Mucosa of rectum (tissue), 2 donors: ENCODE measurements around the gene OR10J5.

Source experiments
- H3K27ac ChIP-seq, 2 donors: one replicate each; pipeline ENCODE4 v1.7.0; 2013; ENCODE audit warnings: inconsistent platforms in 2 of 2, low read depth in 2 of 2, low read length in 2 of 2
- H3K27me3 ChIP-seq, 2 donors: one replicate each; pipeline ENCODE4 v1.7.0; 2013; ENCODE audit warnings: low read length in 2 of 2; ENCODE audit not compliant: control insufficient read depth in 2 of 2, insufficient read depth in 2 of 2
- H3K36me3 ChIP-seq, 2 donors: one replicate each; pipeline ENCODE4 v1.7.0; 2013; ENCODE audit warnings: low read length in 2 of 2; ENCODE audit not compliant: control insufficient read depth in 2 of 2, insufficient read depth in 2 of 2
- H3K4me1 ChIP-seq, 2 donors: one replicate each; pipeline ENCODE4 v1.7.0; 2013; ENCODE audit warnings: low read length in 2 of 2, mild to moderate bottlenecking in 1 of 2; ENCODE audit not compliant: control insufficient read depth in 2 of 2, insufficient read depth in 2 of 2
- H3K4me3 ChIP-seq, 2 donors: one replicate each; pipeline ENCODE4 v1.7.0; 2013; ENCODE audit warnings: low read length in 2 of 2
- H3K9ac ChIP-seq, 2 donors: one replicate each; pipeline ENCODE4 v1.7.0; 2013; ENCODE audit warnings: low read length in 2 of 2, low read depth in 1 of 2, mild to moderate bottlenecking in 1 of 2
- H3K9me3 ChIP-seq, 2 donors: one replicate each; pipeline ENCODE4 v1.7.0; 2013; ENCODE audit warnings: low read length in 2 of 2; ENCODE audit not compliant: control insufficient read depth in 2 of 2
- donor health status: healthy.
- donor health status: Normal muscosa, but diverticular disease.

OR10J5 gene

GRCh38 chr1:159535907-159536306, at the start of gene OR10J5:
Gene OR10J5 (minus strand): TSS chr1:159536007. CDS start chr1:159536007, 0 bp downstream.
- H3K9me3 ChIP-seq: no peaks in the 10 kb centered on the region
- H3K4me1 ChIP-seq: no peaks in the 10 kb centered on the region
- H3K4me3 ChIP-seq: no peak within 1 kb of the TSS
- H3K36me3 ChIP-seq: no peaks in the 10 kb centered on the region
- no peak within 1 kb of the TSS for H3K27ac ChIP-seq
- H3K27me3 ChIP-seq: no peaks in the 10 kb centered on the region
- H3K9ac ChIP-seq: no peak within 1 kb of the TSS

GRCh38 chr1:159584536-159584935, 48.7 kb upstream of the OR10J5 start:
- Histone ChIP-seq H3K36me3 (no peaks in the 10 kb centered on the region), H3K4me3 (no peak overlapping the region), H3K27me3 (no peaks in the 10 kb centered on the region), H3K4me1 (no peaks in the 10 kb centered on the region), H3K9ac (no peak overlapping the region), H3K27ac (no peak overlapping the region), H3K9me3 (no peaks in the 10 kb centered on the region)

GRCh38 chr1:159581422-159581821, 45.6 kb upstream of the OR10J5 start:
- H3K9me3 ChIP-seq: no peaks in the 10 kb centered on the region
- no peak overlapping the region for H3K4me3 ChIP-seq
- no peak overlapping the region for H3K27ac ChIP-seq
- no peak overlapping the region for H3K9ac ChIP-seq
- no peaks in the 10 kb centered on the region for H3K4me1 ChIP-seq
- no peaks in the 10 kb centered on the region for H3K36me3 ChIP-seq
- H3K27me3 ChIP-seq: no peaks in the 10 kb centered on the region

- Histone ChIP-seq H3K27me3 (no peaks in the 10 kb centered on the region), H3K4me1 (no peaks in the 10 kb centered on the region), H3K9me3 (no peaks in the 10 kb centered on the region), H3K27ac (no peak overlapping the region), H3K36me3 (no peaks in the 10 kb centered on the region), H3K4me3 (no peak overlapping the region), H3K9ac (no peak overlapping the region)
These were observed 44.5 kb upstream of the OR10J5 start for GRCh38 chr1:159580340-159580739.

- H3K9ac ChIP-seq: no peak overlapping the region
- no peak overlapping the region for H3K27ac ChIP-seq
- no peaks in the 10 kb centered on the region for H3K27me3 ChIP-seq
- no peak overlapping the region for H3K4me3 ChIP-seq
- H3K9me3 ChIP-seq: no peaks in the 10 kb centered on the region
- no peaks in the 10 kb centered on the region for H3K36me3 ChIP-seq
- H3K4me1 ChIP-seq: no peaks in the 10 kb centered on the region
These were observed 41.6 kb upstream of the OR10J5 start for GRCh38 chr1:159577446-159577845.

- no peaks in the 10 kb centered on the region for H3K27me3 ChIP-seq
- H3K27ac ChIP-seq: no peak overlapping the region
- H3K36me3 ChIP-seq: no peaks in the 10 kb centered on the region
- H3K4me3 ChIP-seq: no peak overlapping the region
- H3K9me3 ChIP-seq: no peaks in the 10 kb centered on the region
- no peaks in the 10 kb centered on the region for H3K4me1 ChIP-seq
- H3K9ac ChIP-seq: no peak overlapping the region
These were observed 26.9 kb upstream of the OR10J5 start for GRCh38 chr1:159562680-159563079.

GRCh38 chr1:159561497-159561896, 25.7 kb upstream of the OR10J5 start:
- Histone ChIP-seq H3K4me1 (no peaks in the 10 kb centered on the region), H3K27ac (no peak overlapping the region), H3K36me3 (no peaks in the 10 kb centered on the region), H3K9ac (no peak overlapping the region), H3K9me3 (no peaks in the 10 kb centered on the region), H3K4me3 (no peak overlapping the region), H3K27me3 (no peaks in the 10 kb centered on the region)

GRCh38 chr1:159560599-159560998, 24.8 kb upstream of the OR10J5 start:
- Histone ChIP-seq H3K4me1 (no peaks in the 10 kb centered on the region), H3K36me3 (no peaks in the 10 kb centered on the region), H3K27me3 (no peaks in the 10 kb centered on the region), H3K27ac (no peak overlapping the region), H3K9me3 (no peaks in the 10 kb centered on the region), H3K9ac (no peak overlapping the region), H3K4me3 (no peak overlapping the region)

- Histone ChIP-seq H3K9me3 (no peaks in the 10 kb centered on the region), H3K27me3 (no peaks in the 10 kb centered on the region), H3K9ac (no peak overlapping the region), H3K27ac (no peak overlapping the region), H3K4me1 (no peaks in the 10 kb centered on the region), H3K4me3 (no peak overlapping the region), H3K36me3 (no peaks in the 10 kb centered on the region)
These were observed 21.1 kb upstream of the OR10J5 start for GRCh38 chr1:159556931-159557369.

- no peaks in the 10 kb centered on the region for H3K4me1 ChIP-seq
- H3K36me3 ChIP-seq: no peaks in the 10 kb centered on the region
- no peak overlapping the region for H3K4me3 ChIP-seq
- H3K27me3 ChIP-seq: no peaks in the 10 kb centered on the region
- H3K27ac ChIP-seq: no peak overlapping the region
- no peak overlapping the region for H3K9ac ChIP-seq
- no peaks in the 10 kb centered on the region for H3K9me3 ChIP-seq
These were observed 18.9 kb upstream of the OR10J5 start for GRCh38 chr1:159554696-159555095.

GRCh38 chr1:159554261-159554660, 18.5 kb upstream of the OR10J5 start:
- Histone ChIP-seq H3K4me3 (no peak overlapping the region), H3K27ac (no peak overlapping the region), H3K4me1 (no peaks in the 10 kb centered on the region), H3K36me3 (no peaks in the 10 kb centered on the region), H3K9ac (no peak overlapping the region), H3K27me3 (no peaks in the 10 kb centered on the region), H3K9me3 (no peaks in the 10 kb centered on the region)
